HG02623 (cell line): ENCODE results near the gene LGALS12.
A peak's percentile ranks its signal among the peaks of the same experiment; 100 is the strongest.

Experiments
- ATAC-seq: cut with Tn5 transposase; IDR thresholded peaks from one replicate; pipeline ENCODE4 v1.9.1; 2021; ENCODE audit warnings: moderate library complexity; ENCODE audit not compliant: unreplicated experiment

The LGALS12 gene

GRCh38 chr11:63560506-63561180 is 54.8 kb downstream of the LGALS12 start:
- no peak for ATAC-seq

GRCh38 chr11:63563201-63564055 is 57.5 kb downstream of the LGALS12 start, which contains the start of gene PLAAT2:
Gene PLAAT2, minus strand, starts transcription at chr11:63563379. Its CDS starts 55 bp downstream, at chr11:63563324.
- ATAC-seq: no peak

- peak; percentile 80 for ATAC-seq
These were observed 58.3 kb downstream of the LGALS12 start for GRCh38 chr11:63564056-63564774.

- ATAC-seq: no peak
These were observed 59.0 kb downstream of the LGALS12 start for GRCh38 chr11:63564784-63565350.
